Testis (tissue), 3 donors: ENCODE measurements around the gene HAUS7. TPM values are rescaled to one million over a fixed set of nuclear protein-coding genes. Genes with fewer than 3 reads are reported as not detected.

Source experiments
- DNase-seq: peaks from one replicate; pipeline ENCODE4 v3.0.0-alpha.2; 2019
- H3K27ac ChIP-seq, 2 donors: fragments of 200-600 bp; sonication (generic); one replicate each; pipeline ENCODE4 v1.5.1; 2019
- H3K27me3 ChIP-seq: fragments of 200-600 bp; sonication (generic); one replicate; pipeline ENCODE4 v1.5.1; 2019
- H3K36me3 ChIP-seq: fragments of 200-600 bp; sonication (generic); one replicate; pipeline ENCODE4 v1.5.1; 2017; ENCODE audit warnings: low read depth; ENCODE audit errors: missing control alignments
- H3K4me1 ChIP-seq: fragments of 200-600 bp; sonication (generic); one replicate; pipeline ENCODE4 v1.5.1; 2019
- H3K4me3 ChIP-seq, 2 donors: fragments of 200-600 bp; sonication (generic); one replicate each; pipeline ENCODE4 v1.5.1; 2017 to 2019
- H3K9me3 ChIP-seq: fragments of 200-600 bp; sonication (generic); one replicate; pipeline ENCODE4 v1.5.1; 2017
- POLR2A ChIP-seq: fragments of 450-650 bp; IDR thresholded peaks from one replicate; pipeline ENCODE4 v1.6.1; 2017; ENCODE audit warnings: antibody characterized with exemption, mild to moderate bottlenecking, moderate library complexity
- WGBS, 2 donors: methylation state at CpG; one replicate each; pipeline ENCODE4 v1.1.5; 2018; 5-methylcytosine and 5-hydroxymethylcytosine counted together
- intact Hi-C: fragments of 100-400 bp; cut with DNase I; formaldehyde crosslinking; loops from one replicate; pipeline ENCODE4 v1.15.1; 2023; ENCODE audit warnings: low total_unique reads
- polyA plus RNA-seq: library from polyadenylated mRNA; stranded (reverse); fragments of 350-450 nt; fragmentation: Illumina TruSeq; extraction: RNeasy Lipid Tissue Mini Kit (QIAGEN cat#74804); gene quantifications from one replicate; pipeline ENCODE4 v1.2.3, GENCODE V29; 2014; ENCODE audit warnings: low read depth, low replicate concordance; ENCODE audit not compliant: insufficient read depth
- total RNA-seq, 2 donors: library from RNA; depleted of rRNA; stranded (reverse); fragments of >200 nt; gene quantifications; one replicate each; pipeline ENCODE4 v1.2.3, GENCODE V29; 2016
- TF ChIP-seq, protein P1 (sequence below), 3 experiments: fragments of 450-650 bp in 2 of 3; fragments of 200-600 bp in 1 of 3; sonication (generic) in 1 of 3; IDR thresholded peaks; one replicate each; pipeline ENCODE4 v1.5.1; 2016 to 2019; ENCODE audit warnings: antibody characterized with exemption in 3 of 3, mild to moderate bottlenecking in 2 of 3, moderate library complexity in 1 of 3

Gene HAUS7
- total and polyA plus RNA-seq, 3 donors from 2014 or later, result 18.0 to 35.2 (median 34.0) TPM

DNA sequence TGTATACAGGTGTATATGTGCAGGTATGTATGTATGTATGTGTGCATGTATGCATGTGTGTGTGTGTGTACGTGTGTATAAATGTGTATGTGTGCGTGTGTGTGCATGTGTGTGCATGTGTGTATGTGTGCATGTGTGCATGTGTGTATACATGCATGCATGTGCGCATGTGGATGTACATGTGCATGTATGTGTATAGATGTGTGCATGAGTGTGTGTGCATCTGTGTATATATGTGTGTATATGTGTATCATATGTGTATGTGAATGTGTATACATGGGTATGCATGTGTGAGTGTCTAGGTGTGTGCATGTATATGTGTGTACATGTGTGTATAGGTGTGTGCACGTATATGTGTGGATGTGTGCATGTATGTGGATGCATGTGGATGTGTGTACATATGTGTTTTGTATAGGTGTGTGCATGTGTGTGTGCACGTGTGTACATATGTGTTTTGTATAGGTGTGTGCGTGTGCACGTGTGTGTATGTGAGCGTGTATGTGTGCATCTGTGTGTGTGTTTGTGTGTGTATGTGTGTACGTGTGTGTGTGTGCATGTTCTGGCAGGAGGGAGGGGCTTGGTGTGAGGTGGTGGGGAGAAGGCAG is 30.4 kb upstream of the HAUS7 start:
- H3K4me3 ChIP-seq, result no peak overlapping the region
- H3K27ac ChIP-seq, result no peak overlapping the region
- no peak for DNase-seq
- intact Hi-C loops, result no loop called here
- H3K4me1 ChIP-seq, result peaks cover 3% of the 10 kb centered on the region
- no peaks in the 10 kb centered on the region for H3K9me3 ChIP-seq
- H3K36me3 ChIP-seq, result no peaks in the 10 kb centered on the region
- TF ChIP-seq POLR2A, result no peak
- TF ChIP-seq, protein P1, sequence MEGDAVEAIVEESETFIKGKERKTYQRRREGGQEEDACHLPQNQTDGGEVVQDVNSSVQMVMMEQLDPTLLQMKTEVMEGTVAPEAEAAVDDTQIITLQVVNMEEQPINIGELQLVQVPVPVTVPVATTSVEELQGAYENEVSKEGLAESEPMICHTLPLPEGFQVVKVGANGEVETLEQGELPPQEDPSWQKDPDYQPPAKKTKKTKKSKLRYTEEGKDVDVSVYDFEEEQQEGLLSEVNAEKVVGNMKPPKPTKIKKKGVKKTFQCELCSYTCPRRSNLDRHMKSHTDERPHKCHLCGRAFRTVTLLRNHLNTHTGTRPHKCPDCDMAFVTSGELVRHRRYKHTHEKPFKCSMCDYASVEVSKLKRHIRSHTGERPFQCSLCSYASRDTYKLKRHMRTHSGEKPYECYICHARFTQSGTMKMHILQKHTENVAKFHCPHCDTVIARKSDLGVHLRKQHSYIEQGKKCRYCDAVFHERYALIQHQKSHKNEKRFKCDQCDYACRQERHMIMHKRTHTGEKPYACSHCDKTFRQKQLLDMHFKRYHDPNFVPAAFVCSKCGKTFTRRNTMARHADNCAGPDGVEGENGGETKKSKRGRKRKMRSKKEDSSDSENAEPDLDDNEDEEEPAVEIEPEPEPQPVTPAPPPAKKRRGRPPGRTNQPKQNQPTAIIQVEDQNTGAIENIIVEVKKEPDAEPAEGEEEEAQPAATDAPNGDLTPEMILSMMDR (IDR thresholded peaks at IDR 0.05), result no peak
- no peaks in the 10 kb centered on the region for H3K27me3 ChIP-seq
- 79 to 81% methylated on average over 8 to 9 of the region's 9 CpGs for WGBS, 2 donors

DNA sequence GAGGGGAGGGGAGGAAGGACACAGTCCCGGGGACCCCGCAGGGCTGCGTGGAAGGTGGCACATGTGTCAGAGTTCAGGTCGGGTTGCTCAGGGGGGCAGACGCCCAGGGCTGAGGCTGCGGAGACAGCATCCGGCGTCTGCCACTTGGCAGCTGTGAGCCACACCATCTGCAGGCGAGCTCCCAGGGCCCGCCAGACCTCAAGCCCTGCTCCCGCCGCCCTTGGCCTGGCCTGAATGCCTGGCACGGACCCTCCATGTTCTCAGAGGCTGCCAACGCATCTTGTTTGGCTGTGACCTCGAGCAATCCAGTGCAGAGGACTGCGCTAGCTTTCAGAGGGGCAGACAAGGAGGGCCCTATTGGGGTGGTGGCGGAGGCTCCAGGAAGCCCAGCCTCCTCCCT is 29.5 kb upstream of the HAUS7 start:
- Histone ChIP-seq H3K4me1 (peaks cover 3% of the 10 kb centered on the region), H3K9me3 (no peaks in the 10 kb centered on the region), H3K4me3 (no peak overlapping the region), H3K27me3 (no peaks in the 10 kb centered on the region), H3K27ac (no peak overlapping the region), H3K36me3 (no peaks in the 10 kb centered on the region)
- intact Hi-C loops, result no loop called here
- WGBS, 2 donors, result 50 to 73% methylated on average over 2 to 4 of the region's 17 CpGs
- peak; percentile 19 for DNase-seq
- TF ChIP-seq, protein P1 (IDR thresholded peaks at IDR 0.05), result no peak
- no peak for TF ChIP-seq POLR2A

DNA sequence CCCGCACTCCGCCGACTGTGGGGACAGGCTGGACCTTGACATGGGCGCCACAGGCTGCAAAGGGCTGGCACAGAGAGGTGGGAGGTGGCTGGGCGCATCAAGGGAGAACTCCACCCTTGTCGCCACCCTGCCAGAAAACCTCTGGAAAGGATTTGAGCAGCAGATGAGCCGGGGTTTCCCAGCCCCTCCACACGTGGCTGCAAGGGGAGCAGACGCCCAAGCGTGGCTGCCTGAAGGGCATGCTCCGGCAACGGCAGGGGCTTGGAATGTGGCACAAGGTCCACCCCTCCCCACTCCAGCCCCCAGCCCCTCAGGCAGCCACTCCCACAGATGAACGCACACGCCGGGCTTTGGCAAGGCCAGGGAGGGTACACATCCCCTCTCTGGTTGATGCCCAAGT is 29.0 kb upstream of the HAUS7 start:
- H3K9me3 ChIP-seq, result no peaks in the 10 kb centered on the region
- H3K27me3 ChIP-seq, result no peaks in the 10 kb centered on the region
- intact Hi-C loops, result no loop called here
- peaks cover 3% of the 10 kb centered on the region for H3K4me1 ChIP-seq
- H3K27ac ChIP-seq, result no peak overlapping the region
- WGBS, 2 donors, result 14% methylated on average over 6 of the region's 15 CpGs; no CpG with 5 or more reads in 1 of the 2 donors
- no peak for DNase-seq
- TF ChIP-seq, protein P1 (IDR thresholded peaks at IDR 0.05), result no peak
- no peak for TF ChIP-seq POLR2A
- no peaks in the 10 kb centered on the region for H3K36me3 ChIP-seq
- no peak overlapping the region for H3K4me3 ChIP-seq

DNA sequence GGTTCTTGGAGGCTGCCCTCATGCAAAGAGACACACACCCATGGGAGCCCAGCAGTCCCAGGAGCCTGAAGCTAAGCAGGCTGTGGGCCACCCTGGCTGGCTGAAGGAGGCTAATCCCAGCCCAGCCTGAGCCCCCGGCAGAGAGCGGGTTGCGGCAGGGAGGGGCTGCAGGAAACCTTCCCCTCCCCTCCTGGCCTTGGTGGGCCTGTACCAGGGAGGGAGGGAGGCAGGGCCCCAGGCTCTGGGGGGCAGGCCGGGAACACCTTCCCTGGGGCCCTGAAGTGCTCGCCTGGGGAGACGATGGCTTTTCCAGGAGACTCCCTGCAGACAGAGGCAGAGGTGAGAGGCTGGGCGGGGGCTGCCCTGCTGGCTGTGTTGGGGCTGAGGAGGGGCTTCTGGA is 28.1 kb upstream of the HAUS7 start:
- Histone ChIP-seq H3K4me1 (peaks cover 3% of the 10 kb centered on the region), H3K27ac (no peak overlapping the region), H3K27me3 (no peaks in the 10 kb centered on the region), H3K9me3 (no peaks in the 10 kb centered on the region), H3K36me3 (no peaks in the 10 kb centered on the region), H3K4me3 (no peak overlapping the region)
- intact Hi-C loops, result no loop called here
- TF ChIP-seq, protein P1 (IDR thresholded peaks at IDR 0.05), result no peak
- TF ChIP-seq POLR2A, result no peak
- WGBS, 2 donors, result 83% methylated on average over 1 of the region's 7 CpGs; no CpG with 5 or more reads in 1 of the 2 donors
- no peak for DNase-seq

DNA sequence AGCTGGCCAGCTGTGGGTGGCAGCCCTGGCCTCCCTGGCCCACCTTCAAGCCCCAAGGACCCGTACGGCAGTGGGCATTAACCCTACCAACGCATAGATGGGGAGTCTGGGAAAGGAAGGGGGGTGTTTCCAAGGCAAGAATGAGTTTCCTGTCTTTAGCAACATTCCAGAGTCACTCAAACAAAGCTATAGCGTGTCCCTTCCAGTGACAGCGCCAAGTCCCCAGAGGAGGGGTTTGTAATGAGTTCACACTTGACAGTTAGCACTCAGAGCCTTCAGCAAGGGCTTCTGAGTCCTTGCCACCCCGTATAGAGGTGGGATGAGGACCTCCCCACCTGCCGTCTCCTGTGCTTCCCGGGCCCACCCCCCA is 26.2 kb upstream of the HAUS7 start:
- H3K27me3 ChIP-seq, result no peaks in the 10 kb centered on the region
- peaks cover 3% of the 10 kb centered on the region for H3K4me1 ChIP-seq
- no peaks in the 10 kb centered on the region for H3K36me3 ChIP-seq
- TF ChIP-seq, protein P1 (IDR thresholded peaks at IDR 0.05), result no peak
- no peak for TF ChIP-seq POLR2A
- no peak overlapping the region for H3K4me3 ChIP-seq
- no peaks in the 10 kb centered on the region for H3K9me3 ChIP-seq
- DNase-seq, result no peak
- intact Hi-C loops, result no loop called here
- 55 to 78% methylated on average over 5 to 8 of the region's 8 CpGs for WGBS, 2 donors
- H3K27ac ChIP-seq, result no peak overlapping the region
